Prostate gland (tissue), 2 donors: ENCODE data around the gene ADAMTS2. TPM values are rescaled to one million over a fixed set of nuclear protein-coding genes. Genes with fewer than 3 reads are reported as not detected.
"Not testable (repeated sequence)": the region's sequence is repeated elsewhere in the genome, so short reads cannot be mapped to it uniquely, and the experiment has no call there.

Experiments
- DNase-seq: peaks from one replicate; pipeline ENCODE4 v3.0.0-alpha.2; 2019; ENCODE audit warnings: low spot score
- H3K27ac ChIP-seq, 2 donors: fragments of 200-600 bp; sonication (generic); 2 replicates each; pipeline ENCODE4 v1.5.1; 2017 to 2019
- H3K27me3 ChIP-seq: fragments of 200-600 bp; sonication (generic); replicated peaks from 2 replicates; pipeline ENCODE4 v1.5.1; 2019; ENCODE audit not compliant: insufficient read depth
- H3K36me3 ChIP-seq, 2 donors: fragments of 200-600 bp; sonication (generic); 1 replicate in 1 of 2; 2 replicates in 1 of 2; pipeline versions ENCODE4 v1.5.1 to v1.8.1; 2017 to 2019
- H3K4me1 ChIP-seq: fragments of 200-600 bp; sonication (generic); replicated peaks from 2 replicates; pipeline ENCODE4 v1.5.1; 2019
- H3K4me3 ChIP-seq, 2 donors: fragments of 200-600 bp; sonication (generic); 2 replicates each; pipeline ENCODE4 v1.5.1; 2017 to 2019
- H3K9me3 ChIP-seq: fragments of 200-600 bp; sonication (generic); 2 replicates; pipeline ENCODE4 v1.5.1; 2017
- POLR2A ChIP-seq: fragments of 450-650 bp; IDR thresholded peaks from one replicate; pipeline ENCODE4 v1.6.1; 2016; ENCODE audit warnings: antibody characterized with exemption, mild to moderate bottlenecking
- POLR2AphosphoS5 ChIP-seq: sonication (generic); formaldehyde crosslinking; IDR thresholded peaks from one replicate; pipeline ENCODE4 v1.6.1; 2017; ENCODE audit warnings: antibody characterized with exemption
- WGBS: methylation state at CpG from one replicate; pipeline ENCODE4 v1.1.5; 2018; 5-methylcytosine and 5-hydroxymethylcytosine counted together
- intact Hi-C: fragments of 100-400 bp; cut with DNase I; formaldehyde crosslinking; loops from one replicate; pipeline ENCODE4 v1.14.2; 2022
- total RNA-seq, 2 donors: library from RNA; depleted of rRNA; stranded (reverse); fragments of >200 nt; gene quantifications; one replicate each; pipeline ENCODE4 v1.1.0, GENCODE V29; 2016
- TF ChIP-seq, protein P1 (sequence below), 4 experiments: fragments of 200-600 bp in 2 of 4; fragments of 450-650 bp in 2 of 4; sonication (generic) in 2 of 4; IDR thresholded peaks; 1 replicate in 3 of 4; 2 replicates in 1 of 4; pipeline ENCODE4 v1.5.1; 2016 to 2019; ENCODE audit warnings: antibody characterized with exemption in 4 of 4, mild to moderate bottlenecking in 2 of 4, moderate library complexity in 2 of 4

The ADAMTS2 gene
- total RNA-seq, 2 donors from 2014 or later = 2.0 to 20.3 TPM

DNA sequence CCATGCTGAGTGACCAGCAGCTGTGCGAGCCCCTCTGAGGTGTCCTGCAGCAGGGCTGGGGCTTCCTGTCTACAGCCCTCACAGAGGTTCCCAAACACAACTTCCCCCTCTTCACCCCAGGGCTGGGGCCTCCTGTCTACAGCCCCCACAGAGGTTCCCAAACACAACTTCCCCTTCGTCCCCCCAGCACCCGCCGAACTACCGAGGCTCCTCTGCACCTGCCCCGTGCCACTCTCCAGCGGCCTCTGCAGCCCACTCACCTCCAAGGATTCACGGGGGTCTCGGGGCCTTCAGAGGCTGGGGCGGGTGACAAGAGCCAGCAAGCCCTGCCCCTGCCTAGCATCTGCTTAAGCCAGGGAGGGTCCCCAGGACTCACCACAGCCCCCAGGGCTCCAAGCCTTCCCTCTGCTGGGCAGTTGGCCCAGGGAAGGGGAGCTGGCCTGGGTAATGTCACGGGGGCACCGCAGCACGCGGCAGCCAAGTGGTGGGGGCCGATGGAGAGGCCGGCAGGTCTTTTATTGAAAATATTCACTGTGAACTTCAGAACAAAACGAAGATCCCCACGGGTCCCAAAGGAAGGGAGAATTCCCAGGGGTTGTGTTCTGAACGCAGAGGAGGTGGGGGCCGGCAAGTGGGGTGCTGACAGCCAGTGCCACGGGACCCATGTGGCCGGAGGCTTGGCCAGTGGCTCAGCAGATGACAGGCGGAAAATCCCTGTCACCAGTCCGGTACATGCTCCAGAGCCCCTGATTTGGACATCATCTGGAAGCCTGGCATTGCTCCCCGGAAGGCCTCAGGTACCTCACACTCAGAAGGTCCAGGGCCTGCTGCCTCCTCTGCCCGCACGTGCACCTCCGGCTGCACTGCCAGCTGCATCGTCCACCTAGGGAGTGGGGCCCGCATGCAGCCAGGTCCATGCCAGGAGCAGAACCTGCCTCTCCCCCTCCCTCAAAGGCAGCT is 125.3 kb downstream of the ADAMTS2 start:
- no peaks in the 10 kb centered on the region for H3K9me3 ChIP-seq
- intact Hi-C loops = no loop called here
- TF ChIP-seq POLR2AphosphoS5 (no peak), POLR2A (no peak)
- TF ChIP-seq, protein P1, sequence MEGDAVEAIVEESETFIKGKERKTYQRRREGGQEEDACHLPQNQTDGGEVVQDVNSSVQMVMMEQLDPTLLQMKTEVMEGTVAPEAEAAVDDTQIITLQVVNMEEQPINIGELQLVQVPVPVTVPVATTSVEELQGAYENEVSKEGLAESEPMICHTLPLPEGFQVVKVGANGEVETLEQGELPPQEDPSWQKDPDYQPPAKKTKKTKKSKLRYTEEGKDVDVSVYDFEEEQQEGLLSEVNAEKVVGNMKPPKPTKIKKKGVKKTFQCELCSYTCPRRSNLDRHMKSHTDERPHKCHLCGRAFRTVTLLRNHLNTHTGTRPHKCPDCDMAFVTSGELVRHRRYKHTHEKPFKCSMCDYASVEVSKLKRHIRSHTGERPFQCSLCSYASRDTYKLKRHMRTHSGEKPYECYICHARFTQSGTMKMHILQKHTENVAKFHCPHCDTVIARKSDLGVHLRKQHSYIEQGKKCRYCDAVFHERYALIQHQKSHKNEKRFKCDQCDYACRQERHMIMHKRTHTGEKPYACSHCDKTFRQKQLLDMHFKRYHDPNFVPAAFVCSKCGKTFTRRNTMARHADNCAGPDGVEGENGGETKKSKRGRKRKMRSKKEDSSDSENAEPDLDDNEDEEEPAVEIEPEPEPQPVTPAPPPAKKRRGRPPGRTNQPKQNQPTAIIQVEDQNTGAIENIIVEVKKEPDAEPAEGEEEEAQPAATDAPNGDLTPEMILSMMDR (IDR thresholded peaks at IDR 0.05) = no peak
- H3K36me3 ChIP-seq = no peaks in the 10 kb centered on the region
- no peak overlapping the region for H3K27ac ChIP-seq
- H3K27me3 ChIP-seq = no peaks in the 10 kb centered on the region
- H3K4me1 ChIP-seq = no peaks in the 10 kb centered on the region
- WGBS = 86% methylated on average over 30 of the region's 30 CpGs
- no peak for DNase-seq
- no peak overlapping the region for H3K4me3 ChIP-seq

DNA sequence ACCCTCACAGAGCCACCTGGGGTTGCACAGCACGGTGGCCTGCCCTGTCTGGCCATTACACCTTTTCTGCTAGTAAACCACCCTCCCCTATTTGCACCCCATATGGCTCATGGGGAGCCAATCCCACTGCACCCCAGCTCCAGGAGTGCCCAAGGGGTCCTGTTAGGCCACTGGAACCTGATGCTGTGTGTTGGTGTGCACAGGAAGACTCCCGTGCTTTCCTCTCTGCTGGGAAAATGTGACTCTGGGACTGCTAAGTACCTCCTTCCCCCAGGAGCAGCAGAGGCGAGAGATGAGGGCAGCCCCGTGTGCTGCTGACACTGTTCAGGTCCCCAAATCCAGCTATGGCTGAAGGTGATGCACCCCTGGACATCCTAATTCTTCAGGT is 126.3 kb downstream of the ADAMTS2 start:
- WGBS = 95% methylated on average over 4 of the region's 4 CpGs
- no peak overlapping the region for H3K4me3 ChIP-seq

DNA sequence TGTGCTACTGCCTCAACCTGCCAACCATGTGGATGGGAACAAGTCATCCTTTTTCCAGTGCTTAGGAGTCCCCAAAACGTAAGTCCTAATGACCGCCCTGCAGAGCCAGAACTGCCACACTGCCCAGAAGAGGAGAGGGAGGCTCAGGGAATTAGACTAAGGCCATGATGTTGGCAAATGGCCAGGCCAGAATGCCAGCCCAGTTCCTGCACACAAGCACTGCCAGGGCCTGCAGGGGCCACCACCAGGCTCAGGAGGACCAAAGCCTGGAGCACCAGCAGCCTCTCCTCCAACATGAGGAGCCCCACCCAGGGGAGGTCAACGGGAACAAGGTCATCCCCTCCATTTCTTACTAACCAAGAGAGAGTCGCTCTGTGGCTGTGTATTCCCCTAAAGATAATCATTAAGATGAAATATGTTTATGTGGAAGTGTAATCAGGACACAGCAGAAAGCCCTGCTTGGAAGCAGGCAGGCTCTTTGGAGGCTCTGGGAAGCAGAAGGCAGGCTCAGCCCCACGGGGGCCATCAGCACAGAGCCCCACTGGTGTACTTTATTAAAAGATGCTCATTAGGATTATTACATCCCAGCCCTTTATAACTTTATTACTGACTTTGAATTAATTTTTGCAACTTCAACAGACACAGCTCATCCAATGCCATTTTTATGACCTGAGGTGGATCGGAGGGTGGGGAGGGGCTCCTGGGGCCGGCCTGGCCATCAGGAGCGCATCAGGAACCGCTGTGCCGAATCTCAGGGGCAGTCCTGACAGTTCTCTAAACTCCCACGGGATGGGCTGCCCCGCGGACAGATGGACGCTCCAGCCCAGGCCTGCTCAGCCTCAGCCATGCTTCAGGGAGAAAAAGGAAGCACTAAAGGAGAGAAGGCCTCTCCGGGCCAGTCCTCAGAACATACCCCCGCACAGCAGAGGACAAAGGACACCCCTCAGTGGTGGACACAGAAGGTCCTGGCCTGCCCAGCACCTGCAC is 127.0 kb downstream of the ADAMTS2 start:
- no peaks in the 10 kb centered on the region for H3K9me3 ChIP-seq
- no peak for TF ChIP-seq POLR2AphosphoS5
- TF ChIP-seq POLR2A = no peak
- TF ChIP-seq, protein P1 (IDR thresholded peaks at IDR 0.05) = no peak
- H3K36me3 ChIP-seq = no peaks in the 10 kb centered on the region
- H3K27me3 ChIP-seq = no peaks in the 10 kb centered on the region
- H3K4me3 ChIP-seq = no peak overlapping the region
- intact Hi-C loops = no loop called here
- H3K4me1 ChIP-seq = no peaks in the 10 kb centered on the region
- H3K27ac ChIP-seq = no peak overlapping the region
- no peak for DNase-seq
- WGBS = 65% methylated on average over 16 of the region's 16 CpGs

More for the DNA sequence above, 126.3 kb downstream of the ADAMTS2 start:
- TF ChIP-seq POLR2AphosphoS5 (no peak), POLR2A (no peak)
- TF ChIP-seq, protein P1 (IDR thresholded peaks at IDR 0.05) = no peak
- intact Hi-C loops = no loop called here
- Histone ChIP-seq H3K27me3 (no peaks in the 10 kb centered on the region), H3K36me3 (no peaks in the 10 kb centered on the region), H3K9me3 (no peaks in the 10 kb centered on the region), H3K4me1 (no peaks in the 10 kb centered on the region), H3K27ac (no peak overlapping the region)
- DNase-seq = no peak

DNA sequence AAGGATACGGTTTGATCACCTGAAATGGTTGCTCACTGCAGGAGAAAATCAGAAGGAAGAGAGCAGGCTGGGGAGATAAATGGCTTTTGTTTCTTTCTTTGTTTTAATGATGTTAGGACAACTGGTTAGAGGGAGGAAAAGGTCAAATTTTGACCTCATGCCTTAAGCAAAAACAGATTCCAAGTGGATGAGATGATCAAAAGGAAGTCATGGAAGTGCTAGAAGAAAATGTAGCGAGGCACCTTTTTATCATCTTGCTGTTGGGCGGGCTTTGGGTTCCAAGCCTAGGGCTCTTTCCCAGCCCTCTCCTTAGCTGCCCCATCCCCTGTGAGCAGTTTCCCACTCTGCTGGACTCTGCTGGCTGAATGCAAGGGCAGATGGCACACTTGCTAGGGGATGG is 127.9 kb downstream of the ADAMTS2 start:
- intact Hi-C loops = no loop called here
- TF ChIP-seq POLR2A (no peak), POLR2AphosphoS5 (no peak)
- TF ChIP-seq, protein P1 (IDR thresholded peaks at IDR 0.05) = no peak
- no peak for DNase-seq
- Histone ChIP-seq H3K4me3 (no peak overlapping the region), H3K9me3 (no peaks in the 10 kb centered on the region), H3K27me3 (no peaks in the 10 kb centered on the region), H3K36me3 (no peaks in the 10 kb centered on the region), H3K27ac (no peak overlapping the region), H3K4me1 (no peaks in the 10 kb centered on the region)
- WGBS = 82% methylated on average over 3 of the region's 3 CpGs

DNA sequence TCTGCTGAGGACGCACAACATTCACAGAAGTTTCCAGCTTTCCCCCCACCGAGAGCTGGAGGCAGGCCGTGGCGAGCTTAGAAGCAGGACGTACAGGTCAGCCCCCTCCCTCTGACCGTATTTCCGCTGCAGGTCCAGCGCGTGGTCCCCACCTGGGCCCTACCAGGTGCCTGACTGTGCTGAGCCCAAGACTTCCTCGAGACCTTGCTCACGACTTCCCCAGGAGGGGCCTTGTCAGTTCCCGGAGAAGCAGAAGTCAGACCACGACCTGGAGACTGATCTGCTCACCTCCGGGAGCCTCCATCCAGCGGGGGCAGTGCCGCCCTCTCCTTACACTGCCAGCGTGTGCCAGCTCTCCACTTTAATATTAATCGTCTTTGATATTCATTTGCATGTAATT is 128.9 kb downstream of the ADAMTS2 start:
- H3K27ac ChIP-seq, DNase-seq, H3K9me3 ChIP-seq, intact Hi-C loops, H3K4me3 ChIP-seq, H3K36me3 ChIP-seq, H3K4me1 ChIP-seq, H3K27me3 ChIP-seq: not testable (repeated sequence)
- WGBS = 88% methylated on average over 18 of the region's 18 CpGs
